ENCODE measurements around the gene PAK3. TPM values are rescaled to one million over a fixed set of nuclear protein-coding genes. Genes with fewer than 3 reads are reported as not detected.

Gene PAK3
- total RNA-seq, 2 donors from 2014 or later = 0.16 to 0.85 TPM

- Histone ChIP-seq H3K4me3 (no peak overlapping the region), H3K4me1 (no peaks in the 10 kb centered on the region), H3K9me3 (no peaks in the 10 kb centered on the region), H3K36me3 (no peaks in the 10 kb centered on the region), H3K27ac (no peak overlapping the region), H3K27me3 (no peaks in the 10 kb centered on the region)
- no peak for DNase-seq (ENCODE audit: low spot score)
- TF ChIP-seq CTCF (IDR thresholded peaks at IDR 0.05) = no peak
Observed at GRCh38 chrX:111262086-111262485, 166.1 kb downstream of the PAK3 start.

- Histone ChIP-seq H3K4me1 (no peaks in the 10 kb centered on the region), H3K36me3 (no peaks in the 10 kb centered on the region), H3K4me3 (no peak overlapping the region), H3K27ac (no peak overlapping the region), H3K27me3 (no peaks in the 10 kb centered on the region), H3K9me3 (no peaks in the 10 kb centered on the region)
- no peak for DNase-seq (ENCODE audit: low spot score)
- TF ChIP-seq CTCF (IDR thresholded peaks at IDR 0.05) = no peak
Observed at GRCh38 chrX:111264385-111264784, 168.4 kb downstream of the PAK3 start.

- Histone ChIP-seq H3K27me3 (no peaks in the 10 kb centered on the region), H3K4me1 (no peaks in the 10 kb centered on the region), H3K36me3 (no peaks in the 10 kb centered on the region), H3K4me3 (no peak overlapping the region), H3K27ac (no peak overlapping the region), H3K9me3 (no peaks in the 10 kb centered on the region)
- no peak for DNase-seq (ENCODE audit: low spot score)
- TF ChIP-seq CTCF (IDR thresholded peaks at IDR 0.05) = no peak
Observed at GRCh38 chrX:111265486-111265885, 169.5 kb downstream of the PAK3 start.

GRCh38 chrX:111268506-111268905 lies 172.5 kb downstream of the PAK3 start:
- Histone ChIP-seq H3K4me3 (no peak overlapping the region), H3K36me3 (no peaks in the 10 kb centered on the region), H3K4me1 (no peaks in the 10 kb centered on the region), H3K27me3 (no peaks in the 10 kb centered on the region), H3K9me3 (no peaks in the 10 kb centered on the region), H3K27ac (no peak overlapping the region)
- DNase-seq (ENCODE audit: low spot score) = no peak
- no peak for TF ChIP-seq CTCF (IDR thresholded peaks at IDR 0.05)

- H3K9me3 ChIP-seq = no peaks in the 10 kb centered on the region
- no peaks in the 10 kb centered on the region for H3K27me3 ChIP-seq
- no peak for TF ChIP-seq CTCF (IDR thresholded peaks at IDR 0.05)
- H3K4me3 ChIP-seq = no peak within 1 kb of the TSS
- H3K36me3 ChIP-seq = no peaks in the 10 kb centered on the region
- H3K4me1 ChIP-seq = no peaks in the 10 kb centered on the region
- DNase-seq (ENCODE audit: low spot score) = no peak
- H3K27ac ChIP-seq = no peak within 1 kb of the TSS
Observed at GRCh38 chrX:111270339-111270738, 174.3 kb downstream of the PAK3 start, which contains the start of gene CAPN6. CAPN6 (minus strand) TSS chrX:111270483; CDS start chrX:111263936, 6,547 bp downstream.

Other genes with a start within 250 kb of the PAK3 start
- gene CAPN6, start 174.3 kb downstream of the PAK3 start, total RNA-seq = 1 to 10 TPM; 1.5 to 2.2 TPM

All from right atrium auricular region (tissue), 2 donors.